Activated naive CD8-positive, alpha-beta T cell treated with anti-CD3 and anti-CD28 coated beads for 36 hours (primary cell): ENCODE measurements around the gene CIZ1. TPM values are rescaled to one million over a fixed set of nuclear protein-coding genes. Genes with fewer than 3 reads are reported as not detected.
"Not testable (repeated sequence)": the region's sequence is repeated elsewhere in the genome, so short reads cannot be mapped to it uniquely, and the experiment has no call there.

ENCODE experiments used
- DNase-seq: peaks from one replicate; pipeline ENCODE4 v3.0.0; 2021
- H3K27ac Mint-ChIP-seq: one replicate; pipeline ENCODE4 v1.8.0; 2022; ENCODE audit warnings: mild to moderate bottlenecking, moderate library complexity, mixed read lengths
- H3K27me3 Mint-ChIP-seq: one replicate; pipeline ENCODE4 v1.8.0; 2022; ENCODE audit warnings: mild to moderate bottlenecking, mixed read lengths
- H3K36me3 Mint-ChIP-seq: one replicate; pipeline ENCODE4 v1.8.0; 2021; ENCODE audit warnings: mild to moderate bottlenecking, mixed read lengths
- H3K4me1 Mint-ChIP-seq: one replicate; pipeline ENCODE4 v1.8.0; 2021; ENCODE audit warnings: mixed read lengths
- H3K4me3 Mint-ChIP-seq: one replicate; pipeline ENCODE4 v1.8.0; 2022; ENCODE audit warnings: mild to moderate bottlenecking, moderate library complexity, mixed read lengths
- H3K9me3 Mint-ChIP-seq: one replicate; pipeline ENCODE4 v1.8.0; 2022; ENCODE audit warnings: mixed read lengths
- total RNA-seq, 2 experiments: library from RNA; stranded (reverse); gene quantifications; one replicate each; pipeline ENCODE4 v1.2.3, GENCODE V29; 2021

The CIZ1 gene
- total RNA-seq, 2 experiments from 2014 or later, result 86.8 to 91.3 TPM

GRCh38 chr9:128136816-128137793, 54.3 kb downstream of the CIZ1 start:
- H3K36me3 Mint-ChIP-seq, result no peaks in the 10 kb centered on the region
- no peak overlapping the region for H3K27ac Mint-ChIP-seq

GRCh38 chr9:128135561-128135960, 55.8 kb downstream of the CIZ1 start:
- not testable (repeated sequence) for H3K36me3 Mint-ChIP-seq, DNase-seq, H3K27ac Mint-ChIP-seq, H3K4me1 Mint-ChIP-seq, H3K4me3 Mint-ChIP-seq, H3K27me3 Mint-ChIP-seq, H3K9me3 Mint-ChIP-seq

More at GRCh38 chr9:128136816-128137793, 54.3 kb downstream of the CIZ1 start:
- no peak for DNase-seq
- Mint-ChIP-seq H3K27me3 (peaks cover 4% of the 10 kb centered on the region), H3K4me3 (no peak overlapping the region), H3K4me1 (peaks cover 9% of the 10 kb centered on the region), H3K9me3 (no peaks in the 10 kb centered on the region)

GRCh38 chr9:128132139-128132538, 59.2 kb downstream of the CIZ1 start:
- H3K36me3 Mint-ChIP-seq, DNase-seq, H3K4me1 Mint-ChIP-seq, H3K9me3 Mint-ChIP-seq, H3K4me3 Mint-ChIP-seq, H3K27me3 Mint-ChIP-seq, H3K27ac Mint-ChIP-seq: not testable (repeated sequence)

- not testable (repeated sequence) for H3K36me3 Mint-ChIP-seq, H3K27me3 Mint-ChIP-seq, H3K4me3 Mint-ChIP-seq, H3K9me3 Mint-ChIP-seq, DNase-seq, H3K27ac Mint-ChIP-seq
- H3K4me1 Mint-ChIP-seq, result peaks cover 12% of the 10 kb centered on the region
These were observed 60.0 kb downstream of the CIZ1 start for GRCh38 chr9:128131346-128131745.

GRCh38 chr9:128130651-128131050, 60.7 kb downstream of the CIZ1 start:
- not testable (repeated sequence) for H3K27ac Mint-ChIP-seq, DNase-seq, H3K4me3 Mint-ChIP-seq, H3K9me3 Mint-ChIP-seq, H3K27me3 Mint-ChIP-seq, H3K36me3 Mint-ChIP-seq
- H3K4me1 Mint-ChIP-seq, result peaks cover 19% of the 10 kb centered on the region

GRCh38 chr9:128129976-128130590, 61.3 kb downstream of the CIZ1 start:
- H3K27ac Mint-ChIP-seq, H3K9me3 Mint-ChIP-seq, H3K27me3 Mint-ChIP-seq, H3K36me3 Mint-ChIP-seq: not testable (repeated sequence)
- peaks cover 24% of the 10 kb centered on the region for H3K4me1 Mint-ChIP-seq
- DNase-seq, result peak; percentile 48
- H3K4me3 Mint-ChIP-seq, result peak overlapping the region; percentile 34

GRCh38 chr9:128128836-128129590, 62.4 kb downstream of the CIZ1 start:
- Mint-ChIP-seq H3K4me1 (peaks cover 28% of the 10 kb centered on the region), H3K9me3 (no peaks in the 10 kb centered on the region), H3K36me3 (peaks cover 9% of the 10 kb centered on the region), H3K27me3 (peaks cover 4% of the 10 kb centered on the region), H3K27ac (peak overlapping the region; percentile 98), H3K4me3 (peak overlapping the region; percentile 97)
- no peak for DNase-seq

- peak; percentile 86 for DNase-seq
- peak overlapping the region; percentile 97 for H3K4me3 Mint-ChIP-seq
These were observed 63.2 kb downstream of the CIZ1 start for GRCh38 chr9:128127990-128128835.

GRCh38 chr9:128127568-128127989, 63.8 kb downstream of the CIZ1 start, which contains the start of gene PTGES2:
PTGES2 (minus strand) TSS chr9:128127729; CDS start chr9:128127717, 12 bp downstream.
- H3K9me3 Mint-ChIP-seq, result no peaks in the 10 kb centered on the region
- H3K4me1 Mint-ChIP-seq, result peaks cover 24% of the 10 kb centered on the region
- no peaks in the 10 kb centered on the region for H3K27me3 Mint-ChIP-seq
- H3K36me3 Mint-ChIP-seq, result peaks cover 9% of the 10 kb centered on the region
- peak within 1 kb of the TSS; percentile 97 for H3K4me3 Mint-ChIP-seq
- peak; percentile 89 for DNase-seq
- H3K27ac Mint-ChIP-seq, result peak within 1 kb of the TSS; percentile 98

More at GRCh38 chr9:128127990-128128835, 63.2 kb downstream of the CIZ1 start:
- H3K27ac Mint-ChIP-seq, result peak overlapping the region; percentile 98
- H3K36me3 Mint-ChIP-seq, result peaks cover 9% of the 10 kb centered on the region
- peaks cover 27% of the 10 kb centered on the region for H3K4me1 Mint-ChIP-seq
- H3K9me3 Mint-ChIP-seq, result no peaks in the 10 kb centered on the region
- peaks cover 4% of the 10 kb centered on the region for H3K27me3 Mint-ChIP-seq

GRCh38 chr9:128125580-128126354, 65.6 kb downstream of the CIZ1 start:
- H3K27me3 Mint-ChIP-seq, result no peaks in the 10 kb centered on the region
- no peak for DNase-seq
- no peaks in the 10 kb centered on the region for H3K9me3 Mint-ChIP-seq
- peak overlapping the region; percentile 49 for H3K27ac Mint-ChIP-seq
- peak overlapping the region; percentile 85 for H3K4me3 Mint-ChIP-seq
- H3K4me1 Mint-ChIP-seq, result peaks cover 24% of the 10 kb centered on the region
- H3K36me3 Mint-ChIP-seq, result peaks cover 9% of the 10 kb centered on the region

GRCh38 chr9:128124873-128125579, 66.3 kb downstream of the CIZ1 start:
- peak; percentile 41 for DNase-seq
- Mint-ChIP-seq H3K27me3 (no peaks in the 10 kb centered on the region), H3K27ac (no peak overlapping the region), H3K36me3 (peaks cover 9% of the 10 kb centered on the region), H3K9me3 (no peaks in the 10 kb centered on the region), H3K4me1 (peaks cover 24% of the 10 kb centered on the region), H3K4me3 (peak overlapping the region; percentile 22)

GRCh38 chr9:128124451-128124850, 66.9 kb downstream of the CIZ1 start:
- no peak overlapping the region for H3K27ac Mint-ChIP-seq
- H3K9me3 Mint-ChIP-seq, result no peaks in the 10 kb centered on the region
- no peaks in the 10 kb centered on the region for H3K27me3 Mint-ChIP-seq
- peaks cover 22% of the 10 kb centered on the region for H3K4me1 Mint-ChIP-seq
- DNase-seq, result no peak
- H3K4me3 Mint-ChIP-seq, result no peak overlapping the region
- peaks cover 9% of the 10 kb centered on the region for H3K36me3 Mint-ChIP-seq

GRCh38 chr9:128123451-128124080, 67.8 kb downstream of the CIZ1 start:
- no peaks in the 10 kb centered on the region for H3K9me3 Mint-ChIP-seq
- H3K4me3 Mint-ChIP-seq, result no peak overlapping the region
- peaks cover 9% of the 10 kb centered on the region for H3K36me3 Mint-ChIP-seq
- peaks cover 18% of the 10 kb centered on the region for H3K4me1 Mint-ChIP-seq
- H3K27ac Mint-ChIP-seq, result no peak overlapping the region
- H3K27me3 Mint-ChIP-seq, result no peaks in the 10 kb centered on the region
- no peak for DNase-seq
